K562 (cell line): ENCODE measurements around the gene SRRM5. TPM values are rescaled to one million over a fixed set of nuclear protein-coding genes. Genes with fewer than 3 reads are reported as not detected.

Experiments used
- EP400 ChIP-seq: fragments of 450-650 bp; IDR thresholded peaks from 2 replicates; pipeline ENCODE4 v1.6.1; 2017; ENCODE audit warnings: antibody characterized with exemption, mild to moderate bottlenecking, moderate library complexity
- FOXA3 ChIP-seq, 2 experiments: fragments of 450-650 bp in 1 of 2; sonication (generic) in 1 of 2; formaldehyde crosslinking; IDR thresholded peaks in 1 of 2; conservative IDR thresholded peaks in 1 of 2; 2 replicates each; pipeline versions ENCODE4 v1.4.0 to v1.8.0; 2020 to 2022; ENCODE audit warnings: mild to moderate bottlenecking in 2 of 2, missing genetic modification reagents in 1 of 2
- PCBP1 ChIP-seq: fragments of 200-400 bp; formaldehyde crosslinking; IDR thresholded peaks from 2 replicates; pipeline ENCODE4 v1.6.1; 2018; ENCODE audit warnings: mild to moderate bottlenecking, low read depth, low read length; ENCODE audit not compliant: poor library complexity, severe bottlenecking
- polyA plus RNA-seq, 8 experiments: library from polyadenylated mRNA; depleted of rRNA in 4 of 8; stranded (reverse) in 5 of 8; unstranded in 3 of 8; fragments of >200 nt; fragmentation: Nextera tagmentation in 2 of 8; fragmentation: Illumina TruSeq in 1 of 8; extraction: Ambion mirVana in 2 of 8; extraction: Trizol in 1 of 8; gene quantifications; 2 replicates each; pipeline versions ENCODE4 v1.2.1 to v1.2.3, GENCODE V29; 2011 to 2014; ENCODE audit warnings: inconsistent platforms in 1 of 8, missing spikeins in 1 of 8
- total RNA-seq, 7 experiments: library from RNA; depleted of rRNA in 6 of 7; stranded (reverse); fragments of >200 nt in 6 of 7; fragmentation: Illumina TruSeq in 2 of 7; extraction: Trizol in 2 of 7; gene quantifications; 2 replicates each; pipeline versions ENCODE4 v1.2.1 to v1.2.3, GENCODE V29; 2011 to 2021; ENCODE audit warnings: low replicate concordance in 1 of 7
- TF ChIP-seq, protein P1 (sequence below): sonication (generic); formaldehyde crosslinking; IDR thresholded peaks from 2 replicates; pipeline ENCODE4 v1.8.1; 2023; ENCODE audit warnings: missing genetic modification reagents, mild to moderate bottlenecking, borderline replicate concordance
- TF ChIP-seq, protein P2 (sequence below): fragments of 450-650 bp; IDR thresholded peaks from 2 replicates; pipeline ENCODE4 v1.6.1; 2016; ENCODE audit warnings: mild to moderate bottlenecking, moderate library complexity
- TF ChIP-seq, protein P3 (sequence below): fragments of 450-650 bp; IDR thresholded peaks from 2 replicates; pipeline ENCODE4 v1.6.1; 2017; ENCODE audit warnings: antibody characterized with exemption, mild to moderate bottlenecking

Gene SRRM5
- total and polyA plus RNA-seq, 9 of the 15 experiments (the other 6 are each of a cell fraction or from before 2014, with no cell fraction given): 0.09 to 0.45 (median 0.18) TPM; not detected in 2

DNA sequence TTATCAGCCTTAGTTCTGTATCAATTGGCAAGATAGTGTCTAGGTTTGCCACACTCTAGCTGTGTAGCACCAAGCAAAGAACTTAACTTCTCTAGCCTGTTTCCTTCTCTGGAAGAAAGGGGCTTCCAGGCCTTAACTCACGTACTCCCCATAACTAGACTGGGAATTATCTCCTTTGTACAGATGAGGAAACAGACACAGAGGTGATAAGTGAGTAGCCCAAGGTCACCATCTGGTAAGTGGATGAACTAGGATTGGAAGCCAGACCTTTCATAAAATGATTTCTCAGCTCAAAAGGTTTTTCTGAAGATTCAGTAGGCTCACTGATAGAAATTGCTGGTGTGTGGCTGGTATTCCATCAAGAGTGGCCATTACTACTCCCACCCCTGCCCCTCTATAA, 4.4 kb downstream of the SRRM5 start (continued):
- TF ChIP-seq, protein P1, sequence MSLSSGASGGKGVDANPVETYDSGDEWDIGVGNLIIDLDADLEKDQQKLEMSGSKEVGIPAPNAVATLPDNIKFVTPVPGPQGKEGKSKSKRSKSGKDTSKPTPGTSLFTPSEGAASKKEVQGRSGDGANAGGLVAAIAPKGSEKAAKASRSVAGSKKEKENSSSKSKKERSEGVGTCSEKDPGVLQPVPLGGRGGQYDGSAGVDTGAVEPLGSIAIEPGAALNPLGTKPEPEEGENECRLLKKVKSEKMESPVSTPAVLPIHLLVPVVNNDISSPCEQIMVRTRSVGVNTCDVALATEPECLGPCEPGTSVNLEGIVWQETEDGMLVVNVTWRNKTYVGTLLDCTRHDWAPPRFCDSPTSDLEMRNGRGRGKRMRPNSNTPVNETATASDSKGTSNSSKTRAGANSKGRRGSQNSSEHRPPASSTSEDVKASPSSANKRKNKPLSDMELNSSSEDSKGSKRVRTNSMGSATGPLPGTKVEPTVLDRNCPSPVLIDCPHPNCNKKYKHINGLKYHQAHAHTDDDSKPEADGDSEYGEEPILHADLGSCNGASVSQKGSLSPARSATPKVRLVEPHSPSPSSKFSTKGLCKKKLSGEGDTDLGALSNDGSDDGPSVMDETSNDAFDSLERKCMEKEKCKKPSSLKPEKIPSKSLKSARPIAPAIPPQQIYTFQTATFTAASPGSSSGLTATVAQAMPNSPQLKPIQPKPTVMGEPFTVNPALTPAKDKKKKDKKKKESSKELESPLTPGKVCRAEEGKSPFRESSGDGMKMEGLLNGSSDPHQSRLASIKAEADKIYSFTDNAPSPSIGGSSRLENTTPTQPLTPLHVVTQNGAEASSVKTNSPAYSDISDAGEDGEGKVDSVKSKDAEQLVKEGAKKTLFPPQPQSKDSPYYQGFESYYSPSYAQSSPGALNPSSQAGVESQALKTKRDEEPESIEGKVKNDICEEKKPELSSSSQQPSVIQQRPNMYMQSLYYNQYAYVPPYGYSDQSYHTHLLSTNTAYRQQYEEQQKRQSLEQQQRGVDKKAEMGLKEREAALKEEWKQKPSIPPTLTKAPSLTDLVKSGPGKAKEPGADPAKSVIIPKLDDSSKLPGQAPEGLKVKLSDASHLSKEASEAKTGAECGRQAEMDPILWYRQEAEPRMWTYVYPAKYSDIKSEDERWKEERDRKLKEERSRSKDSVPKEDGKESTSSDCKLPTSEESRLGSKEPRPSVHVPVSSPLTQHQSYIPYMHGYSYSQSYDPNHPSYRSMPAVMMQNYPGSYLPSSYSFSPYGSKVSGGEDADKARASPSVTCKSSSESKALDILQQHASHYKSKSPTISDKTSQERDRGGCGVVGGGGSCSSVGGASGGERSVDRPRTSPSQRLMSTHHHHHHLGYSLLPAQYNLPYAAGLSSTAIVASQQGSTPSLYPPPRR (CRISPR knock-in tag): no peak
- TF ChIP-seq, protein P2, sequence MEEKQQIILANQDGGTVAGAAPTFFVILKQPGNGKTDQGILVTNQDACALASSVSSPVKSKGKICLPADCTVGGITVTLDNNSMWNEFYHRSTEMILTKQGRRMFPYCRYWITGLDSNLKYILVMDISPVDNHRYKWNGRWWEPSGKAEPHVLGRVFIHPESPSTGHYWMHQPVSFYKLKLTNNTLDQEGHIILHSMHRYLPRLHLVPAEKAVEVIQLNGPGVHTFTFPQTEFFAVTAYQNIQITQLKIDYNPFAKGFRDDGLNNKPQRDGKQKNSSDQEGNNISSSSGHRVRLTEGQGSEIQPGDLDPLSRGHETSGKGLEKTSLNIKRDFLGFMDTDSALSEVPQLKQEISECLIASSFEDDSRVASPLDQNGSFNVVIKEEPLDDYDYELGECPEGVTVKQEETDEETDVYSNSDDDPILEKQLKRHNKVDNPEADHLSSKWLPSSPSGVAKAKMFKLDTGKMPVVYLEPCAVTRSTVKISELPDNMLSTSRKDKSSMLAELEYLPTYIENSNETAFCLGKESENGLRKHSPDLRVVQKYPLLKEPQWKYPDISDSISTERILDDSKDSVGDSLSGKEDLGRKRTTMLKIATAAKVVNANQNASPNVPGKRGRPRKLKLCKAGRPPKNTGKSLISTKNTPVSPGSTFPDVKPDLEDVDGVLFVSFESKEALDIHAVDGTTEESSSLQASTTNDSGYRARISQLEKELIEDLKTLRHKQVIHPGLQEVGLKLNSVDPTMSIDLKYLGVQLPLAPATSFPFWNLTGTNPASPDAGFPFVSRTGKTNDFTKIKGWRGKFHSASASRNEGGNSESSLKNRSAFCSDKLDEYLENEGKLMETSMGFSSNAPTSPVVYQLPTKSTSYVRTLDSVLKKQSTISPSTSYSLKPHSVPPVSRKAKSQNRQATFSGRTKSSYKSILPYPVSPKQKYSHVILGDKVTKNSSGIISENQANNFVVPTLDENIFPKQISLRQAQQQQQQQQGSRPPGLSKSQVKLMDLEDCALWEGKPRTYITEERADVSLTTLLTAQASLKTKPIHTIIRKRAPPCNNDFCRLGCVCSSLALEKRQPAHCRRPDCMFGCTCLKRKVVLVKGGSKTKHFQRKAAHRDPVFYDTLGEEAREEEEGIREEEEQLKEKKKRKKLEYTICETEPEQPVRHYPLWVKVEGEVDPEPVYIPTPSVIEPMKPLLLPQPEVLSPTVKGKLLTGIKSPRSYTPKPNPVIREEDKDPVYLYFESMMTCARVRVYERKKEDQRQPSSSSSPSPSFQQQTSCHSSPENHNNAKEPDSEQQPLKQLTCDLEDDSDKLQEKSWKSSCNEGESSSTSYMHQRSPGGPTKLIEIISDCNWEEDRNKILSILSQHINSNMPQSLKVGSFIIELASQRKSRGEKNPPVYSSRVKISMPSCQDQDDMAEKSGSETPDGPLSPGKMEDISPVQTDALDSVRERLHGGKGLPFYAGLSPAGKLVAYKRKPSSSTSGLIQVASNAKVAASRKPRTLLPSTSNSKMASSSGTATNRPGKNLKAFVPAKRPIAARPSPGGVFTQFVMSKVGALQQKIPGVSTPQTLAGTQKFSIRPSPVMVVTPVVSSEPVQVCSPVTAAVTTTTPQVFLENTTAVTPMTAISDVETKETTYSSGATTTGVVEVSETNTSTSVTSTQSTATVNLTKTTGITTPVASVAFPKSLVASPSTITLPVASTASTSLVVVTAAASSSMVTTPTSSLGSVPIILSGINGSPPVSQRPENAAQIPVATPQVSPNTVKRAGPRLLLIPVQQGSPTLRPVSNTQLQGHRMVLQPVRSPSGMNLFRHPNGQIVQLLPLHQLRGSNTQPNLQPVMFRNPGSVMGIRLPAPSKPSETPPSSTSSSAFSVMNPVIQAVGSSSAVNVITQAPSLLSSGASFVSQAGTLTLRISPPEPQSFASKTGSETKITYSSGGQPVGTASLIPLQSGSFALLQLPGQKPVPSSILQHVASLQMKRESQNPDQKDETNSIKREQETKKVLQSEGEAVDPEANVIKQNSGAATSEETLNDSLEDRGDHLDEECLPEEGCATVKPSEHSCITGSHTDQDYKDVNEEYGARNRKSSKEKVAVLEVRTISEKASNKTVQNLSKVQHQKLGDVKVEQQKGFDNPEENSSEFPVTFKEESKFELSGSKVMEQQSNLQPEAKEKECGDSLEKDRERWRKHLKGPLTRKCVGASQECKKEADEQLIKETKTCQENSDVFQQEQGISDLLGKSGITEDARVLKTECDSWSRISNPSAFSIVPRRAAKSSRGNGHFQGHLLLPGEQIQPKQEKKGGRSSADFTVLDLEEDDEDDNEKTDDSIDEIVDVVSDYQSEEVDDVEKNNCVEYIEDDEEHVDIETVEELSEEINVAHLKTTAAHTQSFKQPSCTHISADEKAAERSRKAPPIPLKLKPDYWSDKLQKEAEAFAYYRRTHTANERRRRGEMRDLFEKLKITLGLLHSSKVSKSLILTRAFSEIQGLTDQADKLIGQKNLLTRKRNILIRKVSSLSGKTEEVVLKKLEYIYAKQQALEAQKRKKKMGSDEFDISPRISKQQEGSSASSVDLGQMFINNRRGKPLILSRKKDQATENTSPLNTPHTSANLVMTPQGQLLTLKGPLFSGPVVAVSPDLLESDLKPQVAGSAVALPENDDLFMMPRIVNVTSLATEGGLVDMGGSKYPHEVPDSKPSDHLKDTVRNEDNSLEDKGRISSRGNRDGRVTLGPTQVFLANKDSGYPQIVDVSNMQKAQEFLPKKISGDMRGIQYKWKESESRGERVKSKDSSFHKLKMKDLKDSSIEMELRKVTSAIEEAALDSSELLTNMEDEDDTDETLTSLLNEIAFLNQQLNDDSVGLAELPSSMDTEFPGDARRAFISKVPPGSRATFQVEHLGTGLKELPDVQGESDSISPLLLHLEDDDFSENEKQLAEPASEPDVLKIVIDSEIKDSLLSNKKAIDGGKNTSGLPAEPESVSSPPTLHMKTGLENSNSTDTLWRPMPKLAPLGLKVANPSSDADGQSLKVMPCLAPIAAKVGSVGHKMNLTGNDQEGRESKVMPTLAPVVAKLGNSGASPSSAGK: no peak
- TF ChIP-seq, protein P3, sequence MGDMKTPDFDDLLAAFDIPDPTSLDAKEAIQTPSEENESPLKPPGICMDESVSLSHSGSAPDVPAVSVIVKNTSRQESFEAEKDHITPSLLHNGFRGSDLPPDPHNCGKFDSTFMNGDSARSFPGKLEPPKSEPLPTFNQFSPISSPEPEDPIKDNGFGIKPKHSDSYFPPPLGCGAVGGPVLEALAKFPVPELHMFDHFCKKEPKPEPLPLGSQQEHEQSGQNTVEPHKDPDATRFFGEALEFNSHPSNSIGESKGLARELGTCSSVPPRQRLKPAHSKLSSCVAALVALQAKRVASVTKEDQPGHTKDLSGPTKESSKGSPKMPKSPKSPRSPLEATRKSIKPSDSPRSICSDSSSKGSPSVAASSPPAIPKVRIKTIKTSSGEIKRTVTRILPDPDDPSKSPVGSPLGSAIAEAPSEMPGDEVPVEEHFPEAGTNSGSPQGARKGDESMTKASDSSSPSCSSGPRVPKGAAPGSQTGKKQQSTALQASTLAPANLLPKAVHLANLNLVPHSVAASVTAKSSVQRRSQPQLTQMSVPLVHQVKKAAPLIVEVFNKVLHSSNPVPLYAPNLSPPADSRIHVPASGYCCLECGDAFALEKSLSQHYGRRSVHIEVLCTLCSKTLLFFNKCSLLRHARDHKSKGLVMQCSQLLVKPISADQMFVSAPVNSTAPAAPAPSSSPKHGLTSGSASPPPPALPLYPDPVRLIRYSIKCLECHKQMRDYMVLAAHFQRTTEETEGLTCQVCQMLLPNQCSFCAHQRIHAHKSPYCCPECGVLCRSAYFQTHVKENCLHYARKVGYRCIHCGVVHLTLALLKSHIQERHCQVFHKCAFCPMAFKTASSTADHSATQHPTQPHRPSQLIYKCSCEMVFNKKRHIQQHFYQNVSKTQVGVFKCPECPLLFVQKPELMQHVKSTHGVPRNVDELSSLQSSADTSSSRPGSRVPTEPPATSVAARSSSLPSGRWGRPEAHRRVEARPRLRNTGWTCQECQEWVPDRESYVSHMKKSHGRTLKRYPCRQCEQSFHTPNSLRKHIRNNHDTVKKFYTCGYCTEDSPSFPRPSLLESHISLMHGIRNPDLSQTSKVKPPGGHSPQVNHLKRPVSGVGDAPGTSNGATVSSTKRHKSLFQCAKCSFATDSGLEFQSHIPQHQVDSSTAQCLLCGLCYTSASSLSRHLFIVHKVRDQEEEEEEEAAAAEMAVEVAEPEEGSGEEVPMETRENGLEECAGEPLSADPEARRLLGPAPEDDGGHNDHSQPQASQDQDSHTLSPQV: no peak
- TF ChIP-seq PCBP1: no peak
- TF ChIP-seq FOXA3 (CRISPR knock-in tag; conservative IDR thresholded peaks at IDR 0.05 in 1 of 2, IDR thresholded peaks at IDR 0.05 in 1 of 2): no peak
- TF ChIP-seq EP400: 0 out of 2 replicates have a peak, but pooled peaks have one; percentile 30
